Peyer's patch (tissue), 4 donors: ENCODE results near the gene DDC.
"Not testable (repeated sequence)": the region's sequence is repeated elsewhere in the genome, so short reads cannot be mapped to it uniquely, and the experiment has no call there.

Source experiments
- CTCF ChIP-seq, 6 experiments: fragments of 450-650 bp in 4 of 6; fragments of 200-600 bp in 2 of 6; sonication (generic) in 1 of 6; IDR thresholded peaks; one replicate each; pipeline ENCODE4 v1.5.1; 2017 to 2019; ENCODE audit warnings: antibody characterized with exemption in 6 of 6, mild to moderate bottlenecking in 3 of 6, moderate library complexity in 1 of 6
- POLR2A ChIP-seq, 2 donors: fragments of 450-650 bp; IDR thresholded peaks; one replicate each; pipeline ENCODE4 v1.5.1; 2017; ENCODE audit warnings: antibody characterized with exemption in 2 of 2, mild to moderate bottlenecking in 2 of 2, moderate library complexity in 2 of 2

- not testable (repeated sequence) for TF ChIP-seq CTCF, POLR2A (IDR thresholded peaks at IDR 0.05)
These were observed 11.2 kb upstream of the DDC start for GRCh38 chr7:50576388-50576787.
